Caco-2 (cell line): ENCODE results near the gene SHLD1. TPM values are rescaled to one million over a fixed set of nuclear protein-coding genes. Genes with fewer than 3 reads are reported as not detected.

Experiments
- BruUV-seq: library from RNA; stranded (reverse); fragments of 400-500 nt; replicated peaks from 2 replicates; lab custom pipeline; 2021; lab: Mats Ljungman, UMichigan
- CTCF ChIA-PET: fragments of 300-600 bp; sonication (Branson Sonifier 250); formaldehyde crosslinking; loops from one replicate; lab custom pipeline; 2022; ENCODE audit warnings: antibody characterized with exemption; lab: Charles Lee
- POLR2A ChIA-PET: fragments of 300-600 bp; sonication (Branson Sonifier 250); formaldehyde crosslinking; loops from one replicate; lab custom pipeline; 2022; ENCODE audit warnings: antibody characterized with exemption; lab: Charles Lee
- DNase-seq, 2 experiments: peaks; one replicate each; pipeline versions ENCODE4 v3.0.0 to v3.0.0-alpha.2; 2020 to 2022
- H3K27me3 ChIP-seq: replicated peaks from 2 replicates; pipeline ENCODE4 v1.6.0; 2011; ENCODE audit warnings: low read length; ENCODE audit not compliant: control insufficient read depth, insufficient read depth
- H3K36me3 ChIP-seq: 2 replicates; pipeline ENCODE4 v1.5.1; 2011; ENCODE audit warnings: low read length; ENCODE audit not compliant: control insufficient read depth, insufficient read depth
- H3K4me1 ChIP-seq: fragments of 250-450 bp; sonication (Bioruptor Pico); 2 replicates; pipeline ENCODE4 v1.5.1; 2020; ENCODE audit warnings: mild to moderate bottlenecking
- H3K4me3 ChIP-seq: 2 replicates; pipeline ENCODE4 v1.5.1; 2011; ENCODE audit warnings: low read depth, mild to moderate bottlenecking, control low read depth, low read length
- H3K9me3 ChIP-seq: fragments of 250-450 bp; sonication (Bioruptor Pico); 2 replicates; pipeline ENCODE4 v1.5.1; 2020; ENCODE audit warnings: mild to moderate bottlenecking, moderate library complexity
- H3K27ac Mint-ChIP-seq: one replicate; pipeline ENCODE4 v1.8.0; 2022; ENCODE audit warnings: mixed read lengths; ENCODE audit not compliant: unreplicated experiment
- H3K27me3 Mint-ChIP-seq: one replicate; pipeline ENCODE4 v1.8.0; 2022; ENCODE audit warnings: mixed read lengths; ENCODE audit not compliant: insufficient read depth, unreplicated experiment
- H3K36me3 Mint-ChIP-seq: one replicate; pipeline ENCODE4 v1.8.0; 2022; ENCODE audit warnings: mild to moderate bottlenecking, mixed read lengths; ENCODE audit not compliant: insufficient read depth, unreplicated experiment
- H3K4me1 Mint-ChIP-seq: one replicate; pipeline ENCODE4 v1.8.0; 2022; ENCODE audit warnings: low read depth, mixed read lengths; ENCODE audit not compliant: unreplicated experiment
- H3K4me3 Mint-ChIP-seq: one replicate; pipeline ENCODE4 v1.8.0; 2022; ENCODE audit warnings: mild to moderate bottlenecking, moderate library complexity, mixed read lengths; ENCODE audit not compliant: unreplicated experiment
- H3K9me3 Mint-ChIP-seq: one replicate; pipeline ENCODE4 v1.8.0; 2022; ENCODE audit warnings: mixed read lengths; ENCODE audit not compliant: unreplicated experiment
- CTCF ChIP-seq, 2 experiments: fragments of 200-600 bp in 1 of 2; IDR thresholded peaks; 1 replicate in 1 of 2; 2 replicates in 1 of 2; pipeline versions ENCODE4 v1.5.1 to v1.8.0; 2011 to 2022; ENCODE audit warnings: antibody characterized with exemption in 1 of 2, control low read depth in 1 of 2, inconsistent platforms in 1 of 2, low read depth in 1 of 2, low read length in 1 of 2, mild to moderate bottlenecking in 1 of 2, moderate library complexity in 1 of 2; ENCODE audit not compliant: insufficient read depth in 1 of 2, severe bottlenecking in 1 of 2, unreplicated experiment in 1 of 2
- intact Hi-C: fragments of 100-400 bp; cut with micrococcal nuclease; formaldehyde crosslinking; loops from one replicate; pipeline ENCODE4 v1.10.0; 2022; ENCODE audit not compliant: unreplicated experiment
- total RNA-seq: library from RNA; stranded (reverse); gene quantifications from 2 replicates; pipeline ENCODE4 v1.2.3, GENCODE V29; 2022

Gene SHLD1
- total RNA-seq, 1 experiment from 2014 or later, result 4.8 TPM

- Mint-ChIP-seq H3K9me3 (no peaks in the 10 kb centered on the region), H3K36me3 (peaks cover 11% of the 10 kb centered on the region), H3K4me1 (peaks cover 20% of the 10 kb centered on the region), H3K27me3 (no peaks in the 10 kb centered on the region), H3K27ac (no peak overlapping the region), H3K4me3 (no peak overlapping the region)
- H3K4me3 ChIP-seq, result no peak overlapping the region
- DNase-seq, result no peak
- H3K9me3 ChIP-seq, result no peaks in the 10 kb centered on the region
- H3K36me3 ChIP-seq, result no peaks in the 10 kb centered on the region
- CTCF ChIA-PET, result no interaction called here
- TF ChIP-seq CTCF (IDR thresholded peaks at IDR 0.05; ENCODE audit: insufficient read depth in 1 of 2, low read depth in 1 of 2, low read length in 1 of 2, severe bottlenecking in 1 of 2, unreplicated experiment in 1 of 2), result no peak
- no peaks in the 10 kb centered on the region for H3K27me3 ChIP-seq
- no peaks in the 10 kb centered on the region for H3K4me1 ChIP-seq
- intact Hi-C loops, result no loop called here
- BruUV-seq, result no TSS peak
- POLR2A ChIA-PET, result no interaction called here
Observed at GRCh38 chr20:5827861-5828260, 77.7 kb downstream of the SHLD1 start.

- DNase-seq, result no peak
- Histone ChIP-seq H3K4me1 (no peaks in the 10 kb centered on the region), H3K36me3 (no peaks in the 10 kb centered on the region), H3K27me3 (no peaks in the 10 kb centered on the region), H3K9me3 (no peaks in the 10 kb centered on the region), H3K4me3 (no peak overlapping the region)
- H3K36me3 Mint-ChIP-seq, result peaks cover 6% of the 10 kb centered on the region
- no peak for TF ChIP-seq CTCF (IDR thresholded peaks at IDR 0.05; ENCODE audit: insufficient read depth in 1 of 2, low read depth in 1 of 2, low read length in 1 of 2, severe bottlenecking in 1 of 2, unreplicated experiment in 1 of 2)
- peaks cover 14% of the 10 kb centered on the region for H3K4me1 Mint-ChIP-seq
- intact Hi-C loops, result no loop called here
- H3K4me3 Mint-ChIP-seq, result no peak overlapping the region
- H3K9me3 Mint-ChIP-seq, result no peaks in the 10 kb centered on the region
- BruUV-seq, result no TSS peak
- CTCF ChIA-PET, result no interaction called here
- H3K27ac Mint-ChIP-seq, result no peak overlapping the region
- H3K27me3 Mint-ChIP-seq, result no peaks in the 10 kb centered on the region
- POLR2A ChIA-PET, result no interaction called here
Observed at GRCh38 chr20:5829241-5829809, 79.1 kb downstream of the SHLD1 start.

- Histone ChIP-seq H3K4me3 (no peak overlapping the region), H3K36me3 (no peaks in the 10 kb centered on the region), H3K9me3 (no peaks in the 10 kb centered on the region), H3K27me3 (no peaks in the 10 kb centered on the region), H3K4me1 (no peaks in the 10 kb centered on the region)
- H3K9me3 Mint-ChIP-seq, result no peaks in the 10 kb centered on the region
- TF ChIP-seq CTCF (IDR thresholded peaks at IDR 0.05; ENCODE audit: insufficient read depth in 1 of 2, low read depth in 1 of 2, low read length in 1 of 2, severe bottlenecking in 1 of 2, unreplicated experiment in 1 of 2), result no peak
- H3K27me3 Mint-ChIP-seq, result no peaks in the 10 kb centered on the region
- ChIA-PET CTCF (no interaction called here), POLR2A (no interaction called here)
- H3K4me1 Mint-ChIP-seq, result peaks cover 14% of the 10 kb centered on the region
- H3K4me3 Mint-ChIP-seq, result no peak overlapping the region
- H3K27ac Mint-ChIP-seq, result no peak overlapping the region
- intact Hi-C loops, result no loop called here
- H3K36me3 Mint-ChIP-seq, result peaks cover 6% of the 10 kb centered on the region
- BruUV-seq, result no TSS peak
- no peak for DNase-seq
Observed at GRCh38 chr20:5831539-5832237, 81.5 kb downstream of the SHLD1 start.
